Iris pigment epithelial cell (primary cell): ENCODE measurements around the gene HMX3.

Experiments used
- DNase-seq: peaks from one replicate; pipeline ENCODE4 v3.0.0-alpha.2; 2011; ENCODE audit warnings: low read depth

Gene HMX3

GRCh38 chr10:123134343-123134914, 1.3 kb upstream of the HMX3 start:
- no peak for DNase-seq

DNA sequence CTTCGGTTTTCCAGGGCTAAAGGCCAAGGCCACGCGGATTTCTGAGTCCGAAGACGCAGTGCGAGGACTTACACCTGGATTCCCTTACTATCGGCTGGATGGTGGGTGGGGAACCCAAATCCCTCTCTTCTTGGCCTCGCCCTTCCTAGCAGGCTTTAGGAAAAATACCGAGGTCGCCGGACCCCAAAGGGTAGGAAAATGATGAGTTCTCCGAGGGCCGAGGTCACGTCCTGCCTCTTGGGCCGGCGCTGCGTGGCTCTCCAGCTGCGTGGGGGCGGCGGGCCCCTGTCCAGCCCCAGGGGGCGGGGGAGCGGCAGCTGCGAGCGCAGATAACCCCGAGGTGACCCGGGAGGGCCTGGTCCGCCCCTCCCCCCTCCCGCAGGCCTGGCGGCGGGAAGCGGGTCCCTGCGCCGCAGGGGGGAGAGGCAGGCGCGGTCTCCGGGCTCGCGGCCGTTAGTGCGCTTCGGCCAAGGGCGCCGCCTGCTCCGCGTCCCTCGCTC, 805 bp upstream of the HMX3 start:
- no peak for DNase-seq

DNA sequence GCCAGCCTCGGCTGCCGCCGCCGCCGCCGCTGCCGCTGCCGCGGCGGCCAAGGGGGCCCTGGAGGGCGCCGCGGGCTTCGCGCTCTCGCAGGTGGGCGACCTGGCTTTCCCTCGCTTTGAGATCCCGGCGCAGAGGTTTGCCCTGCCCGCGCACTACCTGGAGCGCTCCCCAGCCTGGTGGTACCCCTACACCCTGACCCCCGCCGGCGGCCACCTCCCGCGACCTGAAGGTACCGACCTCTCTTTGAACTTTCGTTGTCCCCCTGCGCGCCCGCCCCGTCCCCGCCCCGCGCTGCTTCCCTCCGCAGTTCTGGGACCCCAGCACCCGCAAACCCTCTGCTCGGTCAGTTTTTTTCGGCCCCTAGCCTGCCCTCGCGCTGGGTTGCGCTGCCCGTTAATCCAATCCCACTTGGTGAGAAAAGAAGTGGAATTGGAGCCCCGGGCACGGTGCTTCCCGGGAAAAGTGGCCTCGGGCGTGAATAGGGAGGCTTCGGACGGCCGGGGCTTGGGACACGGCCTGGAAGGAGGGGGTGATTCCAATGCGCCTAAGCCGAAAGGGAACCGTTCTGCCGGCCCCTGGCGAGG, 543 bp downstream of the HMX3 start:
- no peak for DNase-seq

- no peak for DNase-seq
Observed at GRCh38 chr10:123136806-123137642, 1.3 kb downstream of the HMX3 start.

- no peak for DNase-seq
Observed at GRCh38 chr10:123139165-123139520, 3.4 kb downstream of the HMX3 start.

- peak; percentile 33 for DNase-seq
Observed at GRCh38 chr10:123139521-123140163, 3.9 kb downstream of the HMX3 start.

- DNase-seq: no peak
Observed at GRCh38 chr10:123140164-123140982, 4.6 kb downstream of the HMX3 start.

- DNase-seq: no peak
Observed at GRCh38 chr10:123140983-123141390, 5.2 kb downstream of the HMX3 start.

GRCh38 chr10:123141791-123142700, 6.3 kb downstream of the HMX3 start:
- no peak for DNase-seq

- no peak for DNase-seq
Observed at GRCh38 chr10:123142701-123143161, 7.0 kb downstream of the HMX3 start.

- no peak for DNase-seq
Observed at GRCh38 chr10:123143162-123143824, 7.5 kb downstream of the HMX3 start.

DNA sequence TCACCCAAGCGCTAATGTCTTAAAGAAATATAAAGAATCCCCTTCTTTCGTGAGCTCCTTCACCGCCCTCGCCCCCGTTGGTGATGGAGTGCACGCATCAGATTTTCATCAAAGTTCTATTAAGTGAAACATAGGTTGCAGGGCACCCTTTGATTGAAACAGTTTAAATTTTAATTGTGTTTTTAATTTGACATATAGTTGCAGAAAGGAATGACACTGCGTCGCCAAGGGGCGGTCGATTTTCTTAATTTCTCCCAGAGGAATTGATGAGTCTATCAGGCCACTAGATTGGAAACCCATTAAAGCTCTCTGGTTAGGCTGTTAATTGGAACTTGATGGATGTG, 8.0 kb downstream of the HMX3 start:
- DNase-seq: no peak

- no peak for DNase-seq
Observed at GRCh38 chr10:123144697-123145541, 9.1 kb downstream of the HMX3 start.

- no peak for DNase-seq
Observed at GRCh38 chr10:123145542-123146012, 9.8 kb downstream of the HMX3 start.

DNA sequence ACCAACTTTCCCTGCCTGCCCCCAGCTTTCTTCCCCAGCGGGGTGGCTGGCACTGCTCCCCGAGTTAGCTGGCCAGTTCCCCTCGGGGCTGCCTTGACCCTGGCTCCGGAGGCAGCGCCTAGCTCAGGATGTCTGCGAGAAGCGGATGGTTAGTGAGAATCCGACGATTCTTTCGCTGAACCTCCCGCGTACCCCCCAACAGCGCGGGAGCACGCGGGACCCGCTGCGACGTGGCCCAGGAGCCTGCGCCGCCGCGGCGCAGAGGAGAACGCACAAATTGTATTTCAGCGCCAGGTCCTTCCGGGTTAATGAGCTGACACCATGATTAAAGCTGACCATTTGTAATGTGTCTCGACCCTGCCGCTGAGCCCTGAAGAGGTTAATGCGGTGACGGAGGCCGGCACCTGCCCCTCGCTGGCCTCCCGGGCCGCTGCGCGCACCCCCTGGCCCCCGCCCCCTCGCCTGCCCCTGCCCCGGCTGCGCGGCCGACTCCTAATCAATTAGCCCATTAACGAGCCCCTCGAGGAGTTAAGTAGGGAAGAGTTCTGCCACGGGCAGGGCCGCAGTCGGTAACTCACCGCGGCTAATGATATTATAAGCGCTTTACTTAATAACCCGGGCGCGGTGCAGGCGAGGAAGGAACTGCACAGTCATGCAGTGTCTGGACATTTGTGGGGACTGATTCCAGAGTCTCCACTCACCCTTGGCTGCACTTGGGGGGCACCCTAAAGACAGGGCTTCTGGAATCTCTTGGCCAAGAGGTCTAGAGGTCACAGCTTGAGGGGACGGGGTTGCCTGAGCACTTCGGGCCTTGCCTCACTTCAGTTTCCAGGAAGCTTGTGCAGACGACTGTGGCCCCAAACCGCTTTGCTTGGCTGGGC, 10.5 kb downstream of the HMX3 start:
- DNase-seq: no peak

- no peak for DNase-seq
Observed at GRCh38 chr10:123146894-123147634, 11.3 kb downstream of the HMX3 start.

DNA sequence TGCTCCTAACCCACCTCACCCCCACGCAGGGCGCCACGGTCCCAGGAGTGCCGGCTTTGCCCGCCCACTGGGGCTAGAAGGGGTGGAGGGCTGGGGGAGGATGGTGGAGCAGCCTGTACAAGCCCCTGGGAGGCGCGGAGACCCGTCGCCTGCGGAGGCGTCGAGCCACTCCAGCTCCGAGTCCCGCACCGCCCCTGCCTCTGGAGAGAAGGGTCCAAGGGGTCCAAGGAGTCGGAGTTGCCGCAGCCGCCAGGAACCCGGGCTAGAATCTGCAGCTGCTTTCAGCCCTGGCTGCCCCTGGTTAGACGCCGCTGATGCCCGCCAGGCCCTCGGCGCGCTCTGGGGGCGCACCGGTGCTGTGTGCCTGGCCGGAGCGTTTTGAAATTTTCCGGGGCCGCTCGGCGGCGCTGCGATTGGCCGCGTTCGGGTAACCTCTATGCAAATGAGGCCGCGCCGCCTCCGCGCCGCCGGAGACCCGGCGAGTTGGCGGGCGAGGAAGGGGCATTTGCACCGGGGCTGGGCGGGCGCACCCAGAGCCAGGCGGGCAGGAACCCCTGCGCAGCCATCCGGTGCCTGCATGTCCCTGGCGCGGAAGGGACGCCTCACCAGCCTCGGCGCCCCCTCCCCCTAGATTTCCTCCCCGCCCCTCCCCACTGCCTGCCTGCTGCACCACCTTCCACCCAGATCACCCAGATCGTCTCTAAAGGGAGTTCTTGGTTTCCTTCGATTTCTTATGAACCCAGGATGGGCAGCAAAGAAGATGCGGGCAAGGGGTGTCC, 12.1 kb downstream of the HMX3 start, which contains the start of gene HMX2:
Gene HMX2 (plus strand): TSS at position 502 of the 779 bp plus-strand sequence. CDS start 243 bp downstream, at position 745.
- DNase-seq: no peak
